GM10266 (cell line): Measurements from ENCODE around the gene CNGA3.

Experiments used
- DNase-seq: peaks from one replicate; pipeline ENCODE4 v3.0.0; 2012; ENCODE audit errors: extremely low spot score
- TF ChIP-seq, protein P1 (sequence below): IDR thresholded peaks from 2 replicates; pipeline ENCODE4 v1.5.1; 2012; ENCODE audit warnings: mild to moderate bottlenecking, low read depth; ENCODE audit not compliant: control insufficient read depth, insufficient read depth; ENCODE audit errors: missing control alignments

The CNGA3 gene

DNA sequence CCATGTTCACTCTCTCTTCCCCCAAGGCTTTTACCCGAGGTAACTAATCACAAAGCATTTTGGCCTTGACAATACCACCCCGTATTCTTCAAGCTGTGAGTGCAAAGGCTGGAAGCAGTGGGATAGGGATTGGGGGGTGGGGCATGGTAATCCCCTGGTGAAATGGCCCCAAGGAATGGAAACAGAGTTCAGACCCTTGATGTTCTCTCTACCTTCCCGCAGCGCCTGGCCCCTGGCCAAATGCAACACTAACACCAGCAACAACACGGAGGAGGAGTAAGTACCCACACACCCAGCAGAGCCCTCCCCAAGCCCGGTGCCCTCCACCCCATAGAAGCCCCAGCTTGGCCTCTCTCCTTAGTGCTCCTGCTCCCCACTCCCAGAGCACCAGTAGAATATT lies 36.9 kb downstream of the CNGA3 start:
- DNase-seq, result no peak
- TF ChIP-seq, protein P1, sequence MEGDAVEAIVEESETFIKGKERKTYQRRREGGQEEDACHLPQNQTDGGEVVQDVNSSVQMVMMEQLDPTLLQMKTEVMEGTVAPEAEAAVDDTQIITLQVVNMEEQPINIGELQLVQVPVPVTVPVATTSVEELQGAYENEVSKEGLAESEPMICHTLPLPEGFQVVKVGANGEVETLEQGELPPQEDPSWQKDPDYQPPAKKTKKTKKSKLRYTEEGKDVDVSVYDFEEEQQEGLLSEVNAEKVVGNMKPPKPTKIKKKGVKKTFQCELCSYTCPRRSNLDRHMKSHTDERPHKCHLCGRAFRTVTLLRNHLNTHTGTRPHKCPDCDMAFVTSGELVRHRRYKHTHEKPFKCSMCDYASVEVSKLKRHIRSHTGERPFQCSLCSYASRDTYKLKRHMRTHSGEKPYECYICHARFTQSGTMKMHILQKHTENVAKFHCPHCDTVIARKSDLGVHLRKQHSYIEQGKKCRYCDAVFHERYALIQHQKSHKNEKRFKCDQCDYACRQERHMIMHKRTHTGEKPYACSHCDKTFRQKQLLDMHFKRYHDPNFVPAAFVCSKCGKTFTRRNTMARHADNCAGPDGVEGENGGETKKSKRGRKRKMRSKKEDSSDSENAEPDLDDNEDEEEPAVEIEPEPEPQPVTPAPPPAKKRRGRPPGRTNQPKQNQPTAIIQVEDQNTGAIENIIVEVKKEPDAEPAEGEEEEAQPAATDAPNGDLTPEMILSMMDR, result no peak

DNA sequence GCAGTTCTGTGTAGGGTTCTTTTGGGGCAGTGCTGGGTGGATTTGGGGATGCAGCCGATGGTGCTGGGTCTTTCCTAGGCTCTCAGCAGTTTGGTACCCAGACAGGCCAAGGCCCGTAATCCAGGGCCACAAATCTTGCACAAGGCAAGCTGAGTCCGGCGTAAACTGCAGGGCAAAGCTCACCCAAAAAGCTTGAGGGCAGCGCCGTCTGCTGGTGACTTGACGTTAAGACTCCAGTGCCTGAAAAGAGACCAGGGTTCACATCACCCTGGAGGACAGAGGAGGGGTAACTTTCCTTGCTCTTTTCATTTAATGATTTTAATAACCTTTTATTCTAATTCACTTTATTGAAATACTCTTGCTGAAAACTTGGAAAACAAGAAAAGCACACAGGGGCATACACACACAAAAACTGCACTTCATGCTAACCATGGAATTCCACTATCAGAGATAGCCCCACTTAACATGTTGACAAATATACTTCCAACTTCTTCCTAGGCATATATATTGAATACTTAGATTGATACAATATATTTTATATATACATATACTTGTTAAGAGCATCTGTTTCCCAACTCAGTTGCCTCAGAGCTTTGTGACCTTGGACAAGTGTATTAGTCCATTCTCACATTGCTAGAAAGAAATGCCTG lies 38.9 kb downstream of the CNGA3 start:
- TF ChIP-seq, protein P1, result peak; percentile 94
- DNase-seq, result peak; percentile 82

DNA sequence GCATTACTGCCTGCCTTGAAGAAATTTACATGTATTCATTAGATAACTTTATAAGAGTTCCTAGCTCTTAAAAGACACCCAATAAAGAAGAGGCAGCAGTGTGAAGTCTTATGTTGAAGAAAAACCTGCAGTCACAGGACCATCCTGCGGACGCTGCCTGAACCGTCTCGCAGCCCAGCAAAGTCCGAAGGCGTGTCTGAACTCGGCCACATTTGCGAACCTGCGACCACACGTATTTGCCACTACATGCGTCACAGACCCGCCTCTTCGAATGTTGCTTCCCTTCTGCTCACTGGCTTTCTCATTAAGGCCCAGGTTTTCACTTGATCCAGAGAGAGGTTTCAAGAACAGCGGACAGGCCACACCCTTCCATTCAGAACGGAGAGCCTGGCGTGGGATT lies 41.2 kb downstream of the CNGA3 start:
- TF ChIP-seq, protein P1, result no peak
- DNase-seq, result no peak

DNA sequence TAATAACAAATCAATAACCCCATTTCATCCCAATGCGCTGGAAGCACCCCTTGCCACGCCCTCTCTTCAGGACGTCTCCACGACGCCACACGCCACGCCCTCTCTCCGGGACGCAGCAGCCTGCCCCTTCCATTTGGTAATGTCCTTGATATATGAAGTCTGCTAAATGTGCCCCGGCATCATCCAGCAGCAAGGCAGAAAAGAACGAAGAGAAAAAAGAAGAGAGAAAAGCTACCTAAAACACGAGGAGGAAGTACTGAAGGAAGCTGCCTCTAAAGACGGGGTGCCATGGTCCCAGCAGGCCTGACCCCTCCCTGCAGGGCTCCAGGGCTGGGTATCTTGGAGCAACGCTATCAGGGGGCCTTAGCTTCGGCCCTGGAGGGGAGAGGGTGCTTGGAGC lies 41.8 kb downstream of the CNGA3 start:
- TF ChIP-seq, protein P1, result no peak
- DNase-seq, result no peak

DNA sequence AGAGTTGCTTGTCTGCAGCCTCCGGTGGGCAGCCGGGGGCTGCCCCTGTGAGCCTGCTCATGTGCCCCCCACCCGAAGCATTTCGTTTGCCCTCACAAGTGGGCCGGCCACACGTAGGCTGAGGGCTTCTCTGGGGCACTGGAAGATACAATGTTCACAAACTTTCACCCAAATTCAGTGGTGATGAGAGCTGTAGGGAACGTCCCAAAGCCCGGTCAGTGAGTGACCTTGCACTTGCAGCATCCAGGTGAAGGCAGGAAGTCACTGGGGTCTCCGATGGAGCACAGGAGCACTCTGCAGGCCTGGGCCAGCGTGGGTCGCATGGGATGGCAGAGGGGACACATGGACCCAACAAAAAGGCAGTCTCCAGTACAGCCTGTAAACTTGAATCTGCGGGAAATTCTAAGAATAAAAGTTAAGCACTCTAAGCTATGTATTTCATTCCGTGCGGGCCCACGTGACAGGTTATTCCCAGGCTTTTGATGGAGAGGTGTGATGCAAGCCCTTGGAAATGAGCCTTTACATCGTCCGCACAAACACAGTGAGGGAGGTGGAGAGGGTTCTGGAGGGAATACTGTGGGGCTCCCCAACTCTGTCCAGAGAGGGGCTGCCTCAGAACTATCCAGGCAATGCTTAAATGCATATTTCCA lies 42.5 kb downstream of the CNGA3 start:
- TF ChIP-seq, protein P1, result no peak
- no peak for DNase-seq

DNA sequence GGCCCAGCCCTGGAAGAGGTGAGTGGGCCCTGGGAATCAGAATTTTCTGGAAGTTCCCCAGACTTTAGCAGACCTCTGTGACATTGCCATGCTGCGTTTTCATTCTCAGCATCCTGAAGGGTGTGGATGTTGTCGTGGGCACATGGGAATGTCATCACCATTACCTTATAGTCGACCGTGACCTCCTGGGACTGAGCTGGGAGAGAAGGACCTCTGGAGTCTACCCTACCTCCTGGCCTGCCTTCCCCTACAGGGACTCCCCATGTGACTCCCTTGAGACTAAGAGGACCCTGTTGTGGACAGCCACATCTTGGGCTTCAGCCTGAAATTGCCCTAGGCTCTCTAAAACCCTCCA lies 43.0 kb downstream of the CNGA3 start:
- TF ChIP-seq, protein P1, result no peak
- DNase-seq, result no peak
